Astrocyte (in vitro differentiated cells and primary cell): ENCODE measurements around the gene TENM3.

Experiments used
- EZH2 ChIP-seq: IDR thresholded peaks from 2 replicates; pipeline ENCODE4 v1.6.1; 2012; ENCODE audit warnings: mild to moderate bottlenecking, low read length, inconsistent platforms; ENCODE audit not compliant: insufficient read depth
- TF ChIP-seq, protein P1 (sequence below): IDR thresholded peaks from 2 replicates; pipeline ENCODE4 v1.5.1; 2011; ENCODE audit warnings: low read depth, mild to moderate bottlenecking, inconsistent platforms, low read length, moderate library complexity; ENCODE audit not compliant: insufficient read depth

GRCh38 chr4:182540496-182540895 is 297.3 kb downstream of the TENM3 start:
- TF ChIP-seq EZH2 = no peak
- TF ChIP-seq, protein P1, sequence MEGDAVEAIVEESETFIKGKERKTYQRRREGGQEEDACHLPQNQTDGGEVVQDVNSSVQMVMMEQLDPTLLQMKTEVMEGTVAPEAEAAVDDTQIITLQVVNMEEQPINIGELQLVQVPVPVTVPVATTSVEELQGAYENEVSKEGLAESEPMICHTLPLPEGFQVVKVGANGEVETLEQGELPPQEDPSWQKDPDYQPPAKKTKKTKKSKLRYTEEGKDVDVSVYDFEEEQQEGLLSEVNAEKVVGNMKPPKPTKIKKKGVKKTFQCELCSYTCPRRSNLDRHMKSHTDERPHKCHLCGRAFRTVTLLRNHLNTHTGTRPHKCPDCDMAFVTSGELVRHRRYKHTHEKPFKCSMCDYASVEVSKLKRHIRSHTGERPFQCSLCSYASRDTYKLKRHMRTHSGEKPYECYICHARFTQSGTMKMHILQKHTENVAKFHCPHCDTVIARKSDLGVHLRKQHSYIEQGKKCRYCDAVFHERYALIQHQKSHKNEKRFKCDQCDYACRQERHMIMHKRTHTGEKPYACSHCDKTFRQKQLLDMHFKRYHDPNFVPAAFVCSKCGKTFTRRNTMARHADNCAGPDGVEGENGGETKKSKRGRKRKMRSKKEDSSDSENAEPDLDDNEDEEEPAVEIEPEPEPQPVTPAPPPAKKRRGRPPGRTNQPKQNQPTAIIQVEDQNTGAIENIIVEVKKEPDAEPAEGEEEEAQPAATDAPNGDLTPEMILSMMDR = no peak
